ENCODE results near the gene TDRD1.

DNA sequence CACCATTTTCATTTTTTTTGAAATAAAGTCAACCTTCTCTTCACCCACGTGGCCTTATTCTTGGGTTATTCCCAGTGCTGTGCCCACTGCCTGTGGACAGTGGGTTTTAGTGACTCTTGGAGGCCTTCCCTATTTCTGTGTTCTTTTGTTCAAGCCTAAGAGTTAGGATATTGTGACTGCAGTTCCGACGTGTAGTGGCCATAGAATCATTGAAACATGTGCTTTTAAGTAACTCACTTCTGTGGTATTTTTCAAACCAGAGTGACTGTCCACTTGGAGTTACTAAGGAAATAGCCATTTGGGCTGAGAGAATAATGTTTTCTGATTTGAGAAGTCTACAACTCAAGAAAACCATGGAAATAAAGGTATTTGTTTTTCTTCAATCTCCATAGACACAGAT, 23.7 kb downstream of the TDRD1 start:
- TF ChIP-seq RARB (CRISPR knock-in tag; IDR thresholded peaks at IDR 0.05) = no peak
- no peak for TF ChIP-seq TCF4 (CRISPR knock-in tag; IDR thresholded peaks at IDR 0.05; ENCODE audit: borderline replicate concordance)
- TF ChIP-seq ZC3H10 (CRISPR knock-in tag; IDR thresholded peaks at IDR 0.05) = no peak
- no peak for TF ChIP-seq ZFP30 (CRISPR knock-in tag; IDR thresholded peaks at IDR 0.05)
- TF ChIP-seq ARNTL (CRISPR knock-in tag; IDR thresholded peaks at IDR 0.05; ENCODE audit: borderline replicate concordance, low read depth) = no peak
- TF ChIP-seq CSRNP3 (CRISPR knock-in tag; IDR thresholded peaks at IDR 0.05) = no peak
- no peak for TF ChIP-seq GLIS3 (CRISPR knock-in tag; IDR thresholded peaks at IDR 0.05)
- TF ChIP-seq PATZ1 (CRISPR knock-in tag; IDR thresholded peaks at IDR 0.05; ENCODE audit: borderline replicate concordance) = no peak

Measured in SK-N-SH treated with all-trans-retinoic acid at 6 μM for 48 hours (cell line).